IMR-90 (cell line): ENCODE data around the gene OR51G1.

Experiments
- CEBPB ChIP-seq: IDR thresholded peaks from 2 replicates; pipeline ENCODE4 v1.6.1; 2012; ENCODE audit warnings: low read depth, low read length, improper control_type of control experiment
- FOS ChIP-seq: fragments of 150-350 bp; IDR thresholded peaks from 2 replicates; pipeline ENCODE4 v1.6.1; 2016; ENCODE audit warnings: low read depth, low read length
- RAD21 ChIP-seq: IDR thresholded peaks from 2 replicates; pipeline ENCODE4 v1.6.1; 2012; ENCODE audit warnings: low read length, improper control_type of control experiment
- SMC3 ChIP-seq: fragments of 150-350 bp; IDR thresholded peaks from 2 replicates; pipeline ENCODE4 v1.6.1; 2016; ENCODE audit warnings: low read depth, mild to moderate bottlenecking, antibody characterized with exemption, low read length, moderate library complexity
- TF ChIP-seq, protein P1 (sequence below): conservative IDR thresholded peaks from 2 replicates; pipeline ENCODE4 v1.5.1; 2012; ENCODE audit warnings: mild to moderate bottlenecking, low read depth, low read length, improper control_type of control experiment

DNA sequence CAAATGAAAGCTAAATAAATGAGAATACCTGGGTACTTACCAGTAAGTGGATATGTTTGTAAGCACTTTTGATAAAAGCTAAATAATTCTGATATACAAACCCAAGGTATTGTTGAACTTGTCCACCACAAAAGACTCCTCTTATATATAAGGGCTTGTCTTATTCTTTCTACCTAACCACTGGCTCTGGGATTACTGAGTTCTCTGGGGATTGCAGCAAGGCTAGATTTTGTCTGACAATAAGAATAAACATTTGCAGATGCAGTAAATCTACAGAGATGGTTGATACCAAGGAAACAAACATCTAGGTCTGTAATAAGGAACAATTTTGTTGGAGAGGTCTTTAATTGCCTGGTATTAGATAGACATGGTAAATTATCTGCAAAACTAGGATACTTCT lies 23.4 kb upstream of the OR51G1 start, which contains the start of gene OR51A4:
- TF ChIP-seq, protein P1, sequence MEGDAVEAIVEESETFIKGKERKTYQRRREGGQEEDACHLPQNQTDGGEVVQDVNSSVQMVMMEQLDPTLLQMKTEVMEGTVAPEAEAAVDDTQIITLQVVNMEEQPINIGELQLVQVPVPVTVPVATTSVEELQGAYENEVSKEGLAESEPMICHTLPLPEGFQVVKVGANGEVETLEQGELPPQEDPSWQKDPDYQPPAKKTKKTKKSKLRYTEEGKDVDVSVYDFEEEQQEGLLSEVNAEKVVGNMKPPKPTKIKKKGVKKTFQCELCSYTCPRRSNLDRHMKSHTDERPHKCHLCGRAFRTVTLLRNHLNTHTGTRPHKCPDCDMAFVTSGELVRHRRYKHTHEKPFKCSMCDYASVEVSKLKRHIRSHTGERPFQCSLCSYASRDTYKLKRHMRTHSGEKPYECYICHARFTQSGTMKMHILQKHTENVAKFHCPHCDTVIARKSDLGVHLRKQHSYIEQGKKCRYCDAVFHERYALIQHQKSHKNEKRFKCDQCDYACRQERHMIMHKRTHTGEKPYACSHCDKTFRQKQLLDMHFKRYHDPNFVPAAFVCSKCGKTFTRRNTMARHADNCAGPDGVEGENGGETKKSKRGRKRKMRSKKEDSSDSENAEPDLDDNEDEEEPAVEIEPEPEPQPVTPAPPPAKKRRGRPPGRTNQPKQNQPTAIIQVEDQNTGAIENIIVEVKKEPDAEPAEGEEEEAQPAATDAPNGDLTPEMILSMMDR = no peak
- TF ChIP-seq FOS (no peak), SMC3 (no peak), CEBPB (no peak), RAD21 (no peak)
